NCI-H2107 treated with DMSO at 0.1 percent for 48 hours (cell line): ENCODE results near the gene MED12L.
A peak's percentile ranks its signal among the peaks of the same experiment; 100 is the strongest.
"Not testable (repeated sequence)": the region's sequence is repeated elsewhere in the genome, so short reads cannot be mapped to it uniquely, and the experiment has no call there.

Experiments used
- DNase-seq: peaks from one replicate; lab custom pipeline; 2025; ENCODE audit not compliant: unreplicated experiment; lab: John Stamatoyannopoulos, UW

MED12L gene

GRCh38 chr3:151234825-151235224, 149.4 kb downstream of the MED12L start:
- no peak for DNase-seq

- no peak for DNase-seq
Measured at GRCh38 chr3:151236316-151236715, 150.9 kb downstream of the MED12L start.

- DNase-seq = no peak
Measured at GRCh38 chr3:151236736-151237135, 151.3 kb downstream of the MED12L start.

- DNase-seq = not testable (repeated sequence)
Measured at GRCh38 chr3:151242006-151242405, 156.5 kb downstream of the MED12L start.

- DNase-seq = no peak
Measured at GRCh38 chr3:151248772-151249337, 163.4 kb downstream of the MED12L start.

- DNase-seq = no peak
Measured at GRCh38 chr3:151256749-151257148, 171.3 kb downstream of the MED12L start.

- DNase-seq = no peak
Measured at GRCh38 chr3:151259664-151260063, 174.2 kb downstream of the MED12L start.

GRCh38 chr3:151262871-151263525, 177.5 kb downstream of the MED12L start:
- no peak for DNase-seq

- no peak for DNase-seq
Measured at GRCh38 chr3:151264605-151265004, 179.1 kb downstream of the MED12L start.

GRCh38 chr3:151265166-151265565, 179.7 kb downstream of the MED12L start:
- no peak for DNase-seq

GRCh38 chr3:151265866-151266265, 180.4 kb downstream of the MED12L start:
- no peak for DNase-seq

- DNase-seq = no peak
Measured at GRCh38 chr3:151267066-151267465, 181.6 kb downstream of the MED12L start.

- DNase-seq = no peak
Measured at GRCh38 chr3:151268267-151269235, 183.1 kb downstream of the MED12L start.

- no peak for DNase-seq
Measured at GRCh38 chr3:151269631-151270030, 184.2 kb downstream of the MED12L start.

- no peak for DNase-seq
Measured at GRCh38 chr3:151275091-151275490, 189.6 kb downstream of the MED12L start.

- DNase-seq = no peak
Measured at GRCh38 chr3:151276038-151276686, 190.7 kb downstream of the MED12L start.

- DNase-seq = no peak
Measured at GRCh38 chr3:151276687-151277042, 191.2 kb downstream of the MED12L start.

- DNase-seq = no peak
Measured at GRCh38 chr3:151278230-151278629, 192.8 kb downstream of the MED12L start, which contains the start of gene P2RY14. Gene P2RY14, minus strand, starts transcription at chr3:151278542. Its CDS starts 64,226 bp downstream, at chr3:151214316.

- no peak for DNase-seq
Measured at GRCh38 chr3:151281671-151282324, 196.3 kb downstream of the MED12L start.

GRCh38 chr3:151282921-151283320, 197.5 kb downstream of the MED12L start:
- peak; percentile 88 for DNase-seq

GRCh38 chr3:151283387-151283786, 197.9 kb downstream of the MED12L start:
- DNase-seq = no peak
